Right forelimb (tissue), 1 donor: ENCODE measurements around the gene ZZZ3.
"Not testable (repeated sequence)": the region's sequence is repeated elsewhere in the genome, so short reads cannot be mapped to it uniquely, and the experiment has no call there.

Experiments used
- DNase-seq: peaks from one replicate; pipeline ENCODE4 v3.0.0-alpha.2; 2018

ZZZ3 gene

GRCh38 chr1:77682460-77683159, at the start of gene ZZZ3:
Gene ZZZ3 (minus strand): TSS chr1:77682658. CDS start chr1:77633354, 49,304 bp downstream.
- DNase-seq = peak; percentile 95

- no peak for DNase-seq
Measured at GRCh38 chr1:77732090-77732489, 49.6 kb upstream of the ZZZ3 start.

- DNase-seq = no peak
Measured at GRCh38 chr1:77725706-77726105, 43.2 kb upstream of the ZZZ3 start.

- DNase-seq = no peak
Measured at GRCh38 chr1:77718181-77718580, 35.7 kb upstream of the ZZZ3 start.

- DNase-seq = no peak
Measured at GRCh38 chr1:77716065-77716464, 33.6 kb upstream of the ZZZ3 start.

- no peak for DNase-seq
Measured at GRCh38 chr1:77709727-77710126, 27.3 kb upstream of the ZZZ3 start.

GRCh38 chr1:77706321-77706720, 23.9 kb upstream of the ZZZ3 start:
- DNase-seq = no peak

GRCh38 chr1:77704736-77705135, 22.3 kb upstream of the ZZZ3 start:
- no peak for DNase-seq

- not testable (repeated sequence) for DNase-seq
Measured at GRCh38 chr1:77699673-77700072, 17.2 kb upstream of the ZZZ3 start.

- no peak for DNase-seq
Measured at GRCh38 chr1:77697441-77697840, 15.0 kb upstream of the ZZZ3 start.

GRCh38 chr1:77688939-77689338, 6.5 kb upstream of the ZZZ3 start:
- DNase-seq = no peak

- peak; percentile 72 for DNase-seq
Measured at GRCh38 chr1:77687519-77687906, 5.1 kb upstream of the ZZZ3 start.

- DNase-seq = no peak
Measured at GRCh38 chr1:77686796-77687518, 4.5 kb upstream of the ZZZ3 start.

GRCh38 chr1:77683160-77684148, 996 bp upstream of the ZZZ3 start:
- DNase-seq = peak; percentile 96

GRCh38 chr1:77680173-77680572, 2.3 kb downstream of the ZZZ3 start:
- no peak for DNase-seq

- DNase-seq = no peak
Measured at GRCh38 chr1:77678660-77679610, 3.5 kb downstream of the ZZZ3 start.

- not testable (repeated sequence) for DNase-seq
Measured at GRCh38 chr1:77674807-77675206, 7.7 kb downstream of the ZZZ3 start.

- DNase-seq = no peak
Measured at GRCh38 chr1:77673716-77674355, 8.6 kb downstream of the ZZZ3 start.

- DNase-seq = no peak
Measured at GRCh38 chr1:77673030-77673429, 9.4 kb downstream of the ZZZ3 start.

GRCh38 chr1:77672374-77672773, 10.1 kb downstream of the ZZZ3 start:
- DNase-seq = no peak

- DNase-seq = no peak
Measured at GRCh38 chr1:77671836-77672235, 10.6 kb downstream of the ZZZ3 start.

- no peak for DNase-seq
Measured at GRCh38 chr1:77670330-77670729, 12.1 kb downstream of the ZZZ3 start.
